HTERT RPE-1 (cell line): ENCODE results near the gene AKR1B15.
"Not testable (repeated sequence)": the region's sequence is repeated elsewhere in the genome, so short reads cannot be mapped to it uniquely, and the experiment has no call there.

Experiments used
- in situ Hi-C: fragments of 300-500 bp; cut with MboI; formaldehyde crosslinking; loops from 4 replicates; pipeline ENCODE4 v1.14.3; 2020; ENCODE audit warnings: low sequenced_read_pairs

AKR1B15 gene

GRCh38 chr7:134532180-134532953 lies 16.5 kb upstream of the AKR1B15 start:
- in situ Hi-C loops: no loop called here

GRCh38 chr7:134532954-134533218 lies 16.0 kb upstream of the AKR1B15 start:
- in situ Hi-C loops: no loop called here

GRCh38 chr7:134533288-134533771 lies 15.6 kb upstream of the AKR1B15 start:
- in situ Hi-C loops: no loop called here

- in situ Hi-C loops: no loop called here
These were observed 14.3 kb upstream of the AKR1B15 start for GRCh38 chr7:134534633-134535032.

- in situ Hi-C loops: no loop called here
These were observed 13.5 kb upstream of the AKR1B15 start for GRCh38 chr7:134535272-134535918.

GRCh38 chr7:134535919-134536299 lies 13.0 kb upstream of the AKR1B15 start:
- in situ Hi-C loops: no loop called here

GRCh38 chr7:134536558-134536957 lies 12.4 kb upstream of the AKR1B15 start:
- in situ Hi-C loops: not testable (repeated sequence)

- in situ Hi-C loops: not testable (repeated sequence)
These were observed 11.6 kb upstream of the AKR1B15 start for GRCh38 chr7:134537273-134537781.

- in situ Hi-C loops: no loop called here
These were observed 9.4 kb upstream of the AKR1B15 start for GRCh38 chr7:134539380-134540004.

- in situ Hi-C loops: not testable (repeated sequence)
These were observed 7.3 kb upstream of the AKR1B15 start for GRCh38 chr7:134541501-134542194.

GRCh38 chr7:134542195-134542771 lies 6.6 kb upstream of the AKR1B15 start:
- in situ Hi-C loops: no loop called here

GRCh38 chr7:134545380-134545779 lies 3.5 kb upstream of the AKR1B15 start:
- in situ Hi-C loops: no loop called here

GRCh38 chr7:134545918-134546317 lies 3.0 kb upstream of the AKR1B15 start:
- in situ Hi-C loops: no loop called here

- in situ Hi-C loops: no loop called here
These were observed 2.0 kb upstream of the AKR1B15 start for GRCh38 chr7:134546955-134547354.

GRCh38 chr7:134547397-134548054 lies 1.4 kb upstream of the AKR1B15 start:
- in situ Hi-C loops: no loop called here

- in situ Hi-C loops: no loop called here
These were observed 456 bp downstream of the AKR1B15 start for GRCh38 chr7:134549366-134549765.

GRCh38 chr7:134552105-134552504 lies 3.2 kb downstream of the AKR1B15 start:
- in situ Hi-C loops: no loop called here

GRCh38 chr7:134553976-134554375 lies 5.1 kb downstream of the AKR1B15 start:
- in situ Hi-C loops: no loop called here

GRCh38 chr7:134554417-134554966 lies 5.6 kb downstream of the AKR1B15 start:
- in situ Hi-C loops: no loop called here

- in situ Hi-C loops: no loop called here
These were observed 8.5 kb downstream of the AKR1B15 start for GRCh38 chr7:134557391-134557790.
